HL-60 (cell line): ENCODE results near the gene GAK.

Experiments used
- GABPA ChIP-seq: IDR thresholded peaks from 2 replicates; pipeline ENCODE4 v1.6.1; 2012; ENCODE audit warnings: low read depth
- POLR2AphosphoS5 ChIP-seq: IDR thresholded peaks from 2 replicates; pipeline ENCODE4 v1.6.1; 2012; ENCODE audit warnings: low read depth
- TF ChIP-seq, protein P1 (sequence below): IDR thresholded peaks from one replicate; pipeline ENCODE4 v1.5.1; 2011; ENCODE audit warnings: low read length, control low read depth, inconsistent platforms; ENCODE audit not compliant: insufficient read depth
- TF ChIP-seq, protein P2 (sequence below): IDR thresholded peaks from 2 replicates; pipeline ENCODE4 v1.6.1; 2012; ENCODE audit warnings: low read depth; ENCODE audit not compliant: insufficient replicate concordance

DNA sequence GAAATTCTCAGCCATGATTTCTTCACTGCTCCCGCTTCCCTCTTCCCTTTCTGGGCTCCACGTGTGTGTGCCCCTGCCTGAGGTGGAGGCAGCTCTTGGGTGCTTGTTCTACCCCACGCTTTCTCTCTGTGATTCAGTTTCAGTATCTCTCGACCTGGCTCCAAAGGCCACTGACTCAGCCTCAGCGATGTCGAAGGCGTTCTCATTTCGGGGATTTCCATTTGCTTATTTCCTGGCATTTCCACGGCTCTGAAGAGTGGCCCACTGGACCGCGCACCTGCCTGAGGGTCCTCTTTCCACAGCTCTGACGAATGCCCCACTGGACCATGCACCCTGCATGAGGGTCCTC lies 52.4 kb downstream of the GAK start:
- TF ChIP-seq POLR2AphosphoS5, result no peak
- TF ChIP-seq, protein P1, sequence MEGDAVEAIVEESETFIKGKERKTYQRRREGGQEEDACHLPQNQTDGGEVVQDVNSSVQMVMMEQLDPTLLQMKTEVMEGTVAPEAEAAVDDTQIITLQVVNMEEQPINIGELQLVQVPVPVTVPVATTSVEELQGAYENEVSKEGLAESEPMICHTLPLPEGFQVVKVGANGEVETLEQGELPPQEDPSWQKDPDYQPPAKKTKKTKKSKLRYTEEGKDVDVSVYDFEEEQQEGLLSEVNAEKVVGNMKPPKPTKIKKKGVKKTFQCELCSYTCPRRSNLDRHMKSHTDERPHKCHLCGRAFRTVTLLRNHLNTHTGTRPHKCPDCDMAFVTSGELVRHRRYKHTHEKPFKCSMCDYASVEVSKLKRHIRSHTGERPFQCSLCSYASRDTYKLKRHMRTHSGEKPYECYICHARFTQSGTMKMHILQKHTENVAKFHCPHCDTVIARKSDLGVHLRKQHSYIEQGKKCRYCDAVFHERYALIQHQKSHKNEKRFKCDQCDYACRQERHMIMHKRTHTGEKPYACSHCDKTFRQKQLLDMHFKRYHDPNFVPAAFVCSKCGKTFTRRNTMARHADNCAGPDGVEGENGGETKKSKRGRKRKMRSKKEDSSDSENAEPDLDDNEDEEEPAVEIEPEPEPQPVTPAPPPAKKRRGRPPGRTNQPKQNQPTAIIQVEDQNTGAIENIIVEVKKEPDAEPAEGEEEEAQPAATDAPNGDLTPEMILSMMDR, result no peak
- TF ChIP-seq, protein P2, sequence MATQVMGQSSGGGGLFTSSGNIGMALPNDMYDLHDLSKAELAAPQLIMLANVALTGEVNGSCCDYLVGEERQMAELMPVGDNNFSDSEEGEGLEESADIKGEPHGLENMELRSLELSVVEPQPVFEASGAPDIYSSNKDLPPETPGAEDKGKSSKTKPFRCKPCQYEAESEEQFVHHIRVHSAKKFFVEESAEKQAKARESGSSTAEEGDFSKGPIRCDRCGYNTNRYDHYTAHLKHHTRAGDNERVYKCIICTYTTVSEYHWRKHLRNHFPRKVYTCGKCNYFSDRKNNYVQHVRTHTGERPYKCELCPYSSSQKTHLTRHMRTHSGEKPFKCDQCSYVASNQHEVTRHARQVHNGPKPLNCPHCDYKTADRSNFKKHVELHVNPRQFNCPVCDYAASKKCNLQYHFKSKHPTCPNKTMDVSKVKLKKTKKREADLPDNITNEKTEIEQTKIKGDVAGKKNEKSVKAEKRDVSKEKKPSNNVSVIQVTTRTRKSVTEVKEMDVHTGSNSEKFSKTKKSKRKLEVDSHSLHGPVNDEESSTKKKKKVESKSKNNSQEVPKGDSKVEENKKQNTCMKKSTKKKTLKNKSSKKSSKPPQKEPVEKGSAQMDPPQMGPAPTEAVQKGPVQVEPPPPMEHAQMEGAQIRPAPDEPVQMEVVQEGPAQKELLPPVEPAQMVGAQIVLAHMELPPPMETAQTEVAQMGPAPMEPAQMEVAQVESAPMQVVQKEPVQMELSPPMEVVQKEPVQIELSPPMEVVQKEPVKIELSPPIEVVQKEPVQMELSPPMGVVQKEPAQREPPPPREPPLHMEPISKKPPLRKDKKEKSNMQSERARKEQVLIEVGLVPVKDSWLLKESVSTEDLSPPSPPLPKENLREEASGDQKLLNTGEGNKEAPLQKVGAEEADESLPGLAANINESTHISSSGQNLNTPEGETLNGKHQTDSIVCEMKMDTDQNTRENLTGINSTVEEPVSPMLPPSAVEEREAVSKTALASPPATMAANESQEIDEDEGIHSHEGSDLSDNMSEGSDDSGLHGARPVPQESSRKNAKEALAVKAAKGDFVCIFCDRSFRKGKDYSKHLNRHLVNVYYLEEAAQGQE, result no peak
- no peak for TF ChIP-seq GABPA
